BE2C (cell line): Measurements from ENCODE around the gene ZNF646.

Experiments
- DNase-seq: peaks from one replicate; pipeline ENCODE4 v3.0.0-alpha.2; 2020
- H3K27me3 ChIP-seq: fragments of 250-450 bp; sonication (Bioruptor Pico); 2 replicates; pipeline ENCODE4 v1.5.1; 2020; ENCODE audit warnings: mild to moderate bottlenecking
- H3K36me3 ChIP-seq: fragments of 250-450 bp; sonication (Bioruptor Pico); 2 replicates; pipeline ENCODE4 v1.5.1; 2020; ENCODE audit warnings: mild to moderate bottlenecking
- H3K4me1 ChIP-seq: fragments of 250-450 bp; sonication (Bioruptor Pico); 2 replicates; pipeline ENCODE4 v1.5.1; 2020
- H3K4me3 ChIP-seq: 2 replicates; pipeline ENCODE4 v1.5.1; 2011; ENCODE audit warnings: low read depth, low read length
- H3K9me3 ChIP-seq: fragments of 250-450 bp; sonication (Bioruptor Pico); 2 replicates; pipeline ENCODE4 v1.5.1; 2020
- CTCF ChIP-seq: IDR thresholded peaks from 2 replicates; pipeline ENCODE4 v1.5.1; 2012; ENCODE audit warnings: mild to moderate bottlenecking, low read depth, low read length

Gene ZNF646

GRCh38 chr16:31129568-31130335 is 55.5 kb downstream of the ZNF646 start:
- H3K27me3 ChIP-seq, result no peaks in the 10 kb centered on the region
- peaks cover 11% of the 10 kb centered on the region for H3K36me3 ChIP-seq
- H3K9me3 ChIP-seq, result no peaks in the 10 kb centered on the region
- no peak for DNase-seq
- H3K4me1 ChIP-seq, result peaks cover 17% of the 10 kb centered on the region
- TF ChIP-seq CTCF, result no peak
- no peak overlapping the region for H3K4me3 ChIP-seq

GRCh38 chr16:31130336-31130891 is 56.2 kb downstream of the ZNF646 start:
- Histone ChIP-seq H3K27me3 (no peaks in the 10 kb centered on the region), H3K4me3 (no peak overlapping the region), H3K36me3 (peaks cover 11% of the 10 kb centered on the region), H3K9me3 (no peaks in the 10 kb centered on the region), H3K4me1 (peaks cover 23% of the 10 kb centered on the region)
- no peak for DNase-seq
- no peak for TF ChIP-seq CTCF

GRCh38 chr16:31130899-31131298 is 56.7 kb downstream of the ZNF646 start:
- DNase-seq, result no peak
- Histone ChIP-seq H3K36me3 (peaks cover 11% of the 10 kb centered on the region), H3K9me3 (no peaks in the 10 kb centered on the region), H3K4me3 (no peak overlapping the region), H3K4me1 (peaks cover 28% of the 10 kb centered on the region), H3K27me3 (no peaks in the 10 kb centered on the region)
- no peak for TF ChIP-seq CTCF

- Histone ChIP-seq H3K27me3 (no peaks in the 10 kb centered on the region), H3K36me3 (peaks cover 11% of the 10 kb centered on the region), H3K4me3 (no peak overlapping the region), H3K4me1 (peaks cover 31% of the 10 kb centered on the region), H3K9me3 (no peaks in the 10 kb centered on the region)
- TF ChIP-seq CTCF, result no peak
- no peak for DNase-seq
Observed at GRCh38 chr16:31131416-31131815, 57.2 kb downstream of the ZNF646 start.

GRCh38 chr16:31131841-31132271 is 57.6 kb downstream of the ZNF646 start:
- DNase-seq, result no peak
- H3K36me3 ChIP-seq, result peaks cover 11% of the 10 kb centered on the region
- no peaks in the 10 kb centered on the region for H3K27me3 ChIP-seq
- H3K9me3 ChIP-seq, result no peaks in the 10 kb centered on the region
- no peak for TF ChIP-seq CTCF
- H3K4me1 ChIP-seq, result peaks cover 31% of the 10 kb centered on the region
- no peak overlapping the region for H3K4me3 ChIP-seq

GRCh38 chr16:31132303-31132979 is 58.2 kb downstream of the ZNF646 start:
- no peak for DNase-seq
- Histone ChIP-seq H3K4me3 (no peak overlapping the region), H3K27me3 (no peaks in the 10 kb centered on the region), H3K4me1 (peaks cover 31% of the 10 kb centered on the region), H3K36me3 (peaks cover 11% of the 10 kb centered on the region), H3K9me3 (no peaks in the 10 kb centered on the region)
- TF ChIP-seq CTCF, result no peak
